ENCODE measurements around the gene HTT. TPM values are rescaled to one million over a fixed set of nuclear protein-coding genes. Genes with fewer than 3 reads are reported as not detected.
A peak's percentile ranks its signal among the peaks of the same experiment; 100 is the strongest.

The HTT gene
- total RNA-seq (2014; rRNA removed; shearing (Covaris generic)): 14.7 and 19.1 TPM in 2 replicates
- 10.2 and 13.5 TPM in 2 replicates for polyA plus RNA-seq (2015; cell fraction: cytosol; rRNA removed)
- 36.2 and 37.1 TPM in 2 replicates for polyA plus RNA-seq (2015; cell fraction: nucleus; rRNA removed)

GRCh38 chr4:3074078-3074845, at the start of gene HTT, which contains the start of gene HTT-AS:
HTT (plus strand) TSS chr4:3074681; CDS start chr4:3074826, 145 bp downstream.
HTT-AS (minus strand) TSS chr4:3074538.
- DNase-seq (ENCODE audit: low read depth): peak; percentile 89

GRCh38 chr4:3025881-3026280, 48.6 kb upstream of the HTT start:
- no peak for DNase-seq (ENCODE audit: low read depth)

- DNase-seq (ENCODE audit: low read depth): no peak
Measured at GRCh38 chr4:3026540-3026939, 47.9 kb upstream of the HTT start.

GRCh38 chr4:3029464-3029863, 45.0 kb upstream of the HTT start:
- no peak for DNase-seq (ENCODE audit: low read depth)

GRCh38 chr4:3030566-3031356, 43.7 kb upstream of the HTT start:
- DNase-seq (ENCODE audit: low read depth): no peak

GRCh38 chr4:3031357-3032082, 43.0 kb upstream of the HTT start:
- DNase-seq (ENCODE audit: low read depth): no peak

- DNase-seq (ENCODE audit: low read depth): no peak
Measured at GRCh38 chr4:3034231-3034630, 40.2 kb upstream of the HTT start.

GRCh38 chr4:3035249-3035648, 39.2 kb upstream of the HTT start:
- DNase-seq (ENCODE audit: low read depth): no peak

- DNase-seq (ENCODE audit: low read depth): no peak
Measured at GRCh38 chr4:3035674-3036073, 38.8 kb upstream of the HTT start.

GRCh38 chr4:3036131-3036952, 38.1 kb upstream of the HTT start:
- DNase-seq (ENCODE audit: low read depth): no peak

GRCh38 chr4:3037957-3038461, 36.5 kb upstream of the HTT start:
- DNase-seq (ENCODE audit: low read depth): peak; percentile 5

- no peak for DNase-seq (ENCODE audit: low read depth)
Measured at GRCh38 chr4:3039706-3040366, 34.6 kb upstream of the HTT start.

- no peak for DNase-seq (ENCODE audit: low read depth)
Measured at GRCh38 chr4:3040452-3041191, 33.9 kb upstream of the HTT start.

- peak; percentile 60 for DNase-seq (ENCODE audit: low read depth)
Measured at GRCh38 chr4:3041192-3042142, 33.0 kb upstream of the HTT start.

GRCh38 chr4:3042226-3042625, 32.3 kb upstream of the HTT start:
- no peak for DNase-seq (ENCODE audit: low read depth)

GRCh38 chr4:3043282-3044020, 31.0 kb upstream of the HTT start:
- DNase-seq (ENCODE audit: low read depth): no peak
